ENCODE measurements around the gene LAMTOR1. TPM values are rescaled to one million over a fixed set of nuclear protein-coding genes. Genes with fewer than 3 reads are reported as not detected.

The LAMTOR1 gene
- total RNA-seq, 1 donor from 2014 or later = 65.8 TPM

GRCh38 chr11:72112143-72112977, 9.3 kb upstream of the LAMTOR1 start, which contains the start of gene ANAPC15:
ANAPC15 (minus strand) TSS chr11:72112695; CDS start chr11:72111276, 1,419 bp downstream.
- DNase-seq (ENCODE audit: low read depth) (peak; percentile 99), FAIRE-seq (peak; percentile 71)
- peaks cover 4% of the 10 kb centered on the region for H3K4me1 Mint-ChIP-seq (ENCODE audit: low read depth, unreplicated experiment)
- Histone ChIP-seq H3K9ac (ENCODE audit: low read length) (peak within 1 kb of the TSS; percentile 95), H3K4me1 (ENCODE audit: insufficient read depth, low read length) (peaks cover 20% of the 10 kb centered on the region), H3K4me3 (ENCODE audit: insufficient read depth, low read depth, low read length) (peak within 1 kb of the TSS; percentile 71), H2AFZ (ENCODE audit: low read depth, low read length) (peak within 1 kb of the TSS; percentile 80), H4K20me1 (ENCODE audit: insufficient read depth, low read length) (no peaks in the 10 kb centered on the region), H3K36me3 (ENCODE audit: insufficient read depth, low read length) (no peaks in the 10 kb centered on the region), H3K79me2 (ENCODE audit: insufficient read depth, low read length) (no peaks in the 10 kb centered on the region), H3K9me3 (ENCODE audit: insufficient read depth, low read depth, low read length) (no peaks in the 10 kb centered on the region), H3K4me2 (ENCODE audit: low read length) (peak within 1 kb of the TSS; percentile 92), H3K27me3 (ENCODE audit: insufficient read depth, low read length) (no peaks in the 10 kb centered on the region), H3K27ac (ENCODE audit: low read depth, low read length) (peak within 1 kb of the TSS; percentile 98)
- peaks cover 2% of the 10 kb centered on the region for H3K27me3 Mint-ChIP-seq (ENCODE audit: low read depth, unreplicated experiment)
- peak within 1 kb of the TSS; percentile 100 for H3K27ac Mint-ChIP-seq (ENCODE audit: unreplicated experiment)
- H3K9me3 Mint-ChIP-seq (ENCODE audit: unreplicated experiment) = no peaks in the 10 kb centered on the region
- TF ChIP-seq EZH2 (IDR thresholded peaks at IDR 0.05; ENCODE audit: insufficient read depth, low read length) (no peak), CTCF (IDR thresholded peaks at IDR 0.05; ENCODE audit: insufficient read depth, low read depth, low read length) (no peak)
- H3K36me3 Mint-ChIP-seq (ENCODE audit: low read depth, unreplicated experiment) = peaks cover 14% of the 10 kb centered on the region
- H3K4me3 Mint-ChIP-seq (ENCODE audit: unreplicated experiment) = peak within 1 kb of the TSS; percentile 96

- peak overlapping the region; percentile 71 for H3K4me3 ChIP-seq (ENCODE audit: insufficient read depth, low read depth, low read length)
- no peaks in the 10 kb centered on the region for H3K27me3 ChIP-seq (ENCODE audit: insufficient read depth, low read length)
- peaks cover 20% of the 10 kb centered on the region for H3K4me1 ChIP-seq (ENCODE audit: insufficient read depth, low read length)
- H3K4me3 Mint-ChIP-seq (ENCODE audit: unreplicated experiment) = peak overlapping the region; percentile 96
- peaks cover 18% of the 10 kb centered on the region for H3K36me3 Mint-ChIP-seq (ENCODE audit: low read depth, unreplicated experiment)
- H3K4me1 Mint-ChIP-seq (ENCODE audit: low read depth, unreplicated experiment) = peaks cover 4% of the 10 kb centered on the region
- FAIRE-seq = no peak
- H3K36me3 ChIP-seq (ENCODE audit: insufficient read depth, low read length) = no peaks in the 10 kb centered on the region
- DNase-seq (ENCODE audit: low read depth) = no peak
- no peaks in the 10 kb centered on the region for H3K9me3 Mint-ChIP-seq (ENCODE audit: unreplicated experiment)
- H3K4me2 ChIP-seq (ENCODE audit: low read length) = peak overlapping the region; percentile 92
- H3K79me2 ChIP-seq (ENCODE audit: insufficient read depth, low read length) = no peaks in the 10 kb centered on the region
- H3K9me3 ChIP-seq (ENCODE audit: insufficient read depth, low read depth, low read length) = no peaks in the 10 kb centered on the region
- H2AFZ ChIP-seq (ENCODE audit: low read depth, low read length) = peak overlapping the region; percentile 76
- peak overlapping the region; percentile 95 for H3K9ac ChIP-seq (ENCODE audit: low read length)
- no peaks in the 10 kb centered on the region for H3K27me3 Mint-ChIP-seq (ENCODE audit: low read depth, unreplicated experiment)
- no peaks in the 10 kb centered on the region for H4K20me1 ChIP-seq (ENCODE audit: insufficient read depth, low read length)
- no peak for TF ChIP-seq EZH2 (IDR thresholded peaks at IDR 0.05; ENCODE audit: insufficient read depth, low read length)
- TF ChIP-seq CTCF (IDR thresholded peaks at IDR 0.05; ENCODE audit: insufficient read depth, low read depth, low read length) = no peak
- H3K27ac Mint-ChIP-seq (ENCODE audit: unreplicated experiment) = peak overlapping the region; percentile 100
- H3K27ac ChIP-seq (ENCODE audit: low read depth, low read length) = peak overlapping the region; percentile 98
These were observed 8.4 kb upstream of the LAMTOR1 start for GRCh38 chr11:72111300-72112142.
